SHP77 (cell line): ENCODE measurements around the gene KDM2A.
"Not testable (repeated sequence)": the region's sequence is repeated elsewhere in the genome, so short reads cannot be mapped to it uniquely, and the experiment has no call there.

Experiments
- DNase-seq, 2 experiments: peaks; one replicate each; lab custom pipeline; 2025; lab: John Stamatoyannopoulos, UW

The KDM2A gene

GRCh38 chr11:67118181-67118766, 789 bp upstream of the KDM2A start:
- peak in 1 of 2 experiments; percentile 47 for DNase-seq

GRCh38 chr11:67119585-67120391, 725 bp downstream of the KDM2A start:
- peak in 1 of 2 experiments; percentile 33 for DNase-seq

GRCh38 chr11:67120456-67120855, 1.4 kb downstream of the KDM2A start:
- no peak for DNase-seq

GRCh38 chr11:67120881-67121710, 2.0 kb downstream of the KDM2A start:
- no peak for DNase-seq

GRCh38 chr11:67123801-67124200, 4.7 kb downstream of the KDM2A start:
- DNase-seq, result not testable (repeated sequence)

GRCh38 chr11:67126243-67126642, 7.2 kb downstream of the KDM2A start:
- not testable (repeated sequence) for DNase-seq

- no peak for DNase-seq
These were observed 7.9 kb downstream of the KDM2A start for GRCh38 chr11:67126986-67127385.

- DNase-seq, result not testable (repeated sequence)
These were observed 11.8 kb downstream of the KDM2A start for GRCh38 chr11:67130861-67131260.

GRCh38 chr11:67136156-67136555, 17.1 kb downstream of the KDM2A start:
- no peak for DNase-seq

GRCh38 chr11:67138922-67139321, 19.9 kb downstream of the KDM2A start:
- no peak for DNase-seq

- DNase-seq, result no peak
These were observed 27.6 kb downstream of the KDM2A start for GRCh38 chr11:67146516-67147226.

GRCh38 chr11:67153971-67154370, 34.9 kb downstream of the KDM2A start:
- DNase-seq, result no peak

- DNase-seq, result no peak
These were observed 35.7 kb downstream of the KDM2A start for GRCh38 chr11:67154726-67155125.

GRCh38 chr11:67157691-67158090, 38.6 kb downstream of the KDM2A start:
- no peak for DNase-seq

GRCh38 chr11:67158221-67158620, 39.2 kb downstream of the KDM2A start:
- no peak for DNase-seq

GRCh38 chr11:67160045-67160444, 41.0 kb downstream of the KDM2A start:
- no peak for DNase-seq

GRCh38 chr11:67160872-67161783, 42.1 kb downstream of the KDM2A start:
- no peak for DNase-seq

GRCh38 chr11:67163006-67163405, 43.9 kb downstream of the KDM2A start:
- DNase-seq, result no peak

GRCh38 chr11:67165623-67166022, 46.6 kb downstream of the KDM2A start:
- no peak for DNase-seq

GRCh38 chr11:67167091-67167490, 48.0 kb downstream of the KDM2A start:
- DNase-seq, result no peak

GRCh38 chr11:67167719-67168118, 48.7 kb downstream of the KDM2A start:
- DNase-seq, result no peak
